ENCODE measurements around the gene SEMA5A. TPM values are rescaled to one million over a fixed set of nuclear protein-coding genes. Genes with fewer than 3 reads are reported as not detected.

The SEMA5A gene
- total RNA-seq, 1 donor from 2014 or later = 31.1 TPM

DNA sequence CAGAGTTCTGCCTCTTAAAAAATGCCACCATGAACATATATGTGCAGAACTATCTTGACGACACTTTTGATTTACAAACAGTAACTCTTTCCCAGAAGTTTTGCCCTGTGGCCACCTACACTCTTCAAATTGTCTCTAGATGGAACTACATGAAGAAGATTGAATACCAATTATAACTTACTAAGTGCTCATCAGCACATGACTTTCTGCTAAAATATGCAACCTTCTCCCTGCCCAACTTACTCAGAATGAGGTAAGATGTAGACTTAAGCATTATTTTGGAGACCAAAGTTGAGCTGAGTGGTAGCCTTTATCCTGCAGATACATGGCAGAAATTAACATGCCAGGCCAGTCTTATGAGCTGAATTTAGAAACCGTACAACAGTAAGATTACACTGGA, 105.4 kb downstream of the SEMA5A start:
- H3K4me3 Mint-ChIP-seq (ENCODE audit: unreplicated experiment) = no peak overlapping the region
- no peak for DNase-seq (ENCODE audit: low spot score)
- H3K9me3 Mint-ChIP-seq (ENCODE audit: unreplicated experiment) = peaks cover 4% of the 10 kb centered on the region
- no peak for TF ChIP-seq CTCF (IDR thresholded peaks at IDR 0.05; ENCODE audit: unreplicated experiment)
- H3K4me1 Mint-ChIP-seq (ENCODE audit: unreplicated experiment) = peaks cover 11% of the 10 kb centered on the region
- H3K27ac Mint-ChIP-seq (ENCODE audit: unreplicated experiment) = no peak overlapping the region
- peaks cover 7% of the 10 kb centered on the region for H3K36me3 Mint-ChIP-seq (ENCODE audit: low read depth, unreplicated experiment)
- peaks cover 3% of the 10 kb centered on the region for H3K27me3 Mint-ChIP-seq (ENCODE audit: unreplicated experiment)

DNA sequence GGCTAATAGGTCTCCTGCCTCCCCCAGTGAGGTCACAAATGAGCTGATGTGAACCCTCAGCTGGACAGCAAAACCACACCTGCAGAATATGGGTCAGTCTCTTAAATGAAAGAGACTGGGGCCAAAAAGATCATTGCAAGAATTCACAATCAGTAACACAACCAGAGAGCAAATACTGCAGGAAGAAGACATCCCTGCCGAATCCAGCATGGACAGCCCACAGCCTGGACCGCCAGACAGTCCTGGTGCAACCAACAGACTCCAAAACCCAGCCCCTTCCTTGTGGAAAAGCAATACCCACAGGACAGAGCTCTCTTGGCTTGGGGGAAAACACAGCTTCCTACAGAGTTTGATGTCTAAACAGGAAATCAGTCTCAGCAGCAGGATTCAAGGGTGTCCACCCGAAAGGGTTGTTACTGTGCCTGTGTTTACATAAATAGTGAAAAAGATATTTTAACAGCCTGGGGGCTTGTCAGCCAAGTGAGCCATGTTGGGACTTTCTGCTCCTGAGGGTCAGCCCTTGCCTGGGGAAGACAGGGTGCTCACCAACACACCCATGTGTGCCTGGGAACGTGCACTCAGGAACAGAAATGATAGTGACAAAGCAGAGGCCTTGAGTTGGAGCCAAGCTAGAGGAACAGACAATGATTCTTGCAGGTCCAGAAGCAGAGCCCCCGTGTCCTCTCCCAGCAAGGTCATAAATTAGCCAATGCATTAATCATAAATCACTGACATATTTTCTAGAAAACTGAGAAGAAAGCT, 106.2 kb downstream of the SEMA5A start:
- H3K9me3 Mint-ChIP-seq (ENCODE audit: unreplicated experiment) = peaks cover 4% of the 10 kb centered on the region
- no peak overlapping the region for H3K4me3 Mint-ChIP-seq (ENCODE audit: unreplicated experiment)
- no peak for TF ChIP-seq CTCF (IDR thresholded peaks at IDR 0.05; ENCODE audit: unreplicated experiment)
- H3K27ac Mint-ChIP-seq (ENCODE audit: unreplicated experiment) = peak overlapping the region; percentile 27
- H3K4me1 Mint-ChIP-seq (ENCODE audit: unreplicated experiment) = peaks cover 11% of the 10 kb centered on the region
- DNase-seq (ENCODE audit: low spot score) = no peak
- peaks cover 7% of the 10 kb centered on the region for H3K36me3 Mint-ChIP-seq (ENCODE audit: low read depth, unreplicated experiment)
- H3K27me3 Mint-ChIP-seq (ENCODE audit: unreplicated experiment) = peaks cover 3% of the 10 kb centered on the region

GRCh38 chr5:9438596-9439354, 107.1 kb downstream of the SEMA5A start:
- no peak for DNase-seq (ENCODE audit: low spot score)
- H3K9me3 Mint-ChIP-seq (ENCODE audit: unreplicated experiment) = peaks cover 4% of the 10 kb centered on the region
- H3K36me3 Mint-ChIP-seq (ENCODE audit: low read depth, unreplicated experiment) = peaks cover 7% of the 10 kb centered on the region
- H3K27me3 Mint-ChIP-seq (ENCODE audit: unreplicated experiment) = peaks cover 3% of the 10 kb centered on the region
- H3K27ac Mint-ChIP-seq (ENCODE audit: unreplicated experiment) = no peak overlapping the region
- TF ChIP-seq CTCF (IDR thresholded peaks at IDR 0.05; ENCODE audit: unreplicated experiment) = no peak
- H3K4me3 Mint-ChIP-seq (ENCODE audit: unreplicated experiment) = no peak overlapping the region
- H3K4me1 Mint-ChIP-seq (ENCODE audit: unreplicated experiment) = peaks cover 11% of the 10 kb centered on the region

GRCh38 chr5:9437741-9438240, 108.1 kb downstream of the SEMA5A start:
- Mint-ChIP-seq H3K36me3 (ENCODE audit: low read depth, unreplicated experiment) (peaks cover 7% of the 10 kb centered on the region), H3K27ac (ENCODE audit: unreplicated experiment) (no peak overlapping the region), H3K4me3 (ENCODE audit: unreplicated experiment) (no peak overlapping the region), H3K9me3 (ENCODE audit: unreplicated experiment) (peaks cover 4% of the 10 kb centered on the region), H3K27me3 (ENCODE audit: unreplicated experiment) (peaks cover 3% of the 10 kb centered on the region), H3K4me1 (ENCODE audit: unreplicated experiment) (peaks cover 11% of the 10 kb centered on the region)
- DNase-seq (ENCODE audit: low spot score) = no peak
- no peak for TF ChIP-seq CTCF (IDR thresholded peaks at IDR 0.05; ENCODE audit: unreplicated experiment)
